Thyroid gland (tissue), 4 donors: Measurements from ENCODE around the gene ADARB1. TPM values are rescaled to one million over a fixed set of nuclear protein-coding genes. Genes with fewer than 3 reads are reported as not detected.

Experiments used
- DNase-seq, 2 donors: peaks; one replicate each; pipeline ENCODE4 v3.0.0-alpha.2; 2019
- H3K27ac ChIP-seq, 3 donors: fragments of 200-600 bp; sonication (generic); 1 replicate in 2 of 3; 2 replicates in 1 of 3; pipeline ENCODE4 v1.5.1; 2016 to 2019; ENCODE audit warnings: mild to moderate bottlenecking in 1 of 3, moderate library complexity in 1 of 3
- H3K27me3 ChIP-seq: fragments of 200-600 bp; sonication (generic); one replicate; pipeline ENCODE4 v1.5.1; 2019
- H3K36me3 ChIP-seq, 2 donors: fragments of 200-600 bp; sonication (generic); one replicate each; pipeline ENCODE4 v1.5.1; 2016 to 2019
- H3K4me1 ChIP-seq, 2 donors: fragments of 200-600 bp; sonication (generic); one replicate each; pipeline ENCODE4 v1.5.1; 2017 to 2019
- H3K4me3 ChIP-seq, 3 donors: fragments of 200-600 bp; sonication (generic); replicated peaks in 1 of 3; 1 replicate in 2 of 3; 2 replicates in 1 of 3; pipeline ENCODE4 v1.5.1; 2016; ENCODE audit warnings: mild to moderate bottlenecking in 1 of 3
- H3K9me3 ChIP-seq: fragments of 200-600 bp; sonication (generic); one replicate; pipeline ENCODE4 v1.5.1; 2017
- CTCF ChIP-seq, 6 experiments: fragments of 200-600 bp in 3 of 6; fragments of 450-650 bp in 3 of 6; sonication (generic) in 3 of 6; IDR thresholded peaks; one replicate each; pipeline ENCODE4 v1.5.1; 2016 to 2019; ENCODE audit warnings: antibody characterized with exemption in 6 of 6, mild to moderate bottlenecking in 2 of 6, inconsistent platforms in 1 of 6, moderate library complexity in 1 of 6
- POLR2A ChIP-seq, 2 donors: fragments of 450-650 bp; IDR thresholded peaks; one replicate each; pipeline ENCODE4 v1.6.1; 2017; ENCODE audit warnings: antibody characterized with exemption in 2 of 2, mild to moderate bottlenecking in 2 of 2, moderate library complexity in 1 of 2
- WGBS, 2 donors: methylation state at CpG; one replicate each; pipeline ENCODE4 v1.1.5; 2017; 5-methylcytosine and 5-hydroxymethylcytosine counted together
- intact Hi-C: fragments of 100-400 bp; cut with DNase I; formaldehyde crosslinking; loops from one replicate; pipeline ENCODE4 v1.15.1; 2023
- total RNA-seq, 4 donors: library from RNA; depleted of rRNA; stranded (reverse); fragments of >200 nt; gene quantifications; one replicate each; pipeline ENCODE4 v1.2.3, GENCODE V29; 2016

Gene ADARB1
- total RNA-seq, 4 donors from 2014 or later = 5.0 to 20.2 (median 10.1) TPM

GRCh38 chr21:45050345-45050796, 24.0 kb upstream of the ADARB1 start:
- Histone ChIP-seq H3K27me3 (no peaks in the 10 kb centered on the region), H3K27ac (no peak overlapping the region), H3K36me3 (no peaks in the 10 kb centered on the region), H3K4me3 (no peak overlapping the region), H3K9me3 (no peaks in the 10 kb centered on the region), H3K4me1 (peaks cover 0 to 10% of the 10 kb centered on the region in 2 donors)
- no peak for TF ChIP-seq CTCF (IDR thresholded peaks at IDR 0.05)
- TF ChIP-seq POLR2A (IDR thresholded peaks at IDR 0.05) = no peak
- DNase-seq = peak; percentile 31 to 36
- intact Hi-C loops = no loop called here
- 78 to 79% methylated on average over 13 to 14 of the region's 14 CpGs for WGBS, 2 donors

GRCh38 chr21:45050797-45051489, 23.4 kb upstream of the ADARB1 start:
- no peak for TF ChIP-seq CTCF (IDR thresholded peaks at IDR 0.05)
- no peak for TF ChIP-seq POLR2A (IDR thresholded peaks at IDR 0.05)
- H3K4me1 ChIP-seq = peaks cover 0 to 10% of the 10 kb centered on the region in 2 donors
- no peak for DNase-seq
- H3K4me3 ChIP-seq = no peak overlapping the region
- no peaks in the 10 kb centered on the region for H3K9me3 ChIP-seq
- H3K36me3 ChIP-seq = no peaks in the 10 kb centered on the region
- H3K27me3 ChIP-seq = no peaks in the 10 kb centered on the region
- H3K27ac ChIP-seq = no peak overlapping the region
- intact Hi-C loops = no loop called here
- WGBS, 2 donors = 85 to 87% methylated on average over 19 of the region's 19 CpGs

GRCh38 chr21:45051580-45052434, 22.6 kb upstream of the ADARB1 start:
- 59 to 71% methylated on average over 21 to 22 of the region's 24 CpGs for WGBS, 2 donors
- H3K36me3 ChIP-seq = no peaks in the 10 kb centered on the region
- TF ChIP-seq CTCF (IDR thresholded peaks at IDR 0.05) (no peak), POLR2A (IDR thresholded peaks at IDR 0.05) (no peak)
- H3K27ac ChIP-seq = no peak overlapping the region
- no peaks in the 10 kb centered on the region for H3K9me3 ChIP-seq
- H3K27me3 ChIP-seq = no peaks in the 10 kb centered on the region
- peaks cover 0 to 10% of the 10 kb centered on the region in 2 donors for H3K4me1 ChIP-seq
- peak in 1 of 2 donors; percentile 51 for DNase-seq
- H3K4me3 ChIP-seq = no peak overlapping the region
- intact Hi-C loops = no loop called here

GRCh38 chr21:45052960-45053359, 21.4 kb upstream of the ADARB1 start:
- H3K27ac ChIP-seq = no peak overlapping the region
- H3K4me3 ChIP-seq = no peak overlapping the region
- intact Hi-C loops = no loop called here
- H3K9me3 ChIP-seq = no peaks in the 10 kb centered on the region
- H3K36me3 ChIP-seq = no peaks in the 10 kb centered on the region
- WGBS, 2 donors = 91 to 96% methylated on average over 10 of the region's 10 CpGs
- DNase-seq = no peak
- TF ChIP-seq POLR2A (IDR thresholded peaks at IDR 0.05) = no peak
- no peak for TF ChIP-seq CTCF (IDR thresholded peaks at IDR 0.05)
- H3K27me3 ChIP-seq = no peaks in the 10 kb centered on the region
- H3K4me1 ChIP-seq = peaks cover 0 to 10% of the 10 kb centered on the region in 2 donors
